Uterus (tissue), 2 donors: ENCODE measurements around the gene IGF1R.

Experiments
- POLR2A ChIP-seq, 2 donors: fragments of 450-650 bp; IDR thresholded peaks; one replicate each; pipeline ENCODE4 v1.6.1; 2016; ENCODE audit warnings: antibody characterized with exemption in 2 of 2, mild to moderate bottlenecking in 1 of 2, moderate library complexity in 1 of 2
- TF ChIP-seq, protein P1 (sequence below), 4 experiments: fragments of 200-600 bp in 2 of 4; fragments of 450-650 bp in 2 of 4; sonication (generic) in 2 of 4; IDR thresholded peaks; one replicate each; pipeline ENCODE4 v1.5.1; 2016 to 2019; ENCODE audit warnings: antibody characterized with exemption in 4 of 4, mild to moderate bottlenecking in 2 of 4, moderate library complexity in 1 of 4

DNA sequence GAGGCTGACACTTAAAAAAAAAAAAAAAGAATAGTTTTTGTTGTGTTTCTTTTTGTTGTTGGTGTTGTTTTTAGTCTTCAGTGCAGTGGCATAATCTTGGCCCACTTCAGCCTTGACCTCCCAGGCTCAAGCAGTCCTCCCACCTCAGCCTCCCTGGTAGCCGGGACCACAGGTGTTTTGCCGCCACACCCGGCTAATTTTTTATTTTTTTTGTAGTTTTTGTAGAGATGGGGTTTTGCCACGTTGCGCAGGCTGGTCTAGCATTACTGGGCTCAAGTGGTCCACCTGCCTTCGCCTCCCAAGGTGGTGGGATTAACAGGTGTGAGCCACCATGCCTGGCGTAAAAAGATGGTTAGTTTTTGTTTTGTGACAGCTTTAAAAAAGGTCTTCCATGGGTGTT, 30.1 kb downstream of the IGF1R start:
- TF ChIP-seq, protein P1, sequence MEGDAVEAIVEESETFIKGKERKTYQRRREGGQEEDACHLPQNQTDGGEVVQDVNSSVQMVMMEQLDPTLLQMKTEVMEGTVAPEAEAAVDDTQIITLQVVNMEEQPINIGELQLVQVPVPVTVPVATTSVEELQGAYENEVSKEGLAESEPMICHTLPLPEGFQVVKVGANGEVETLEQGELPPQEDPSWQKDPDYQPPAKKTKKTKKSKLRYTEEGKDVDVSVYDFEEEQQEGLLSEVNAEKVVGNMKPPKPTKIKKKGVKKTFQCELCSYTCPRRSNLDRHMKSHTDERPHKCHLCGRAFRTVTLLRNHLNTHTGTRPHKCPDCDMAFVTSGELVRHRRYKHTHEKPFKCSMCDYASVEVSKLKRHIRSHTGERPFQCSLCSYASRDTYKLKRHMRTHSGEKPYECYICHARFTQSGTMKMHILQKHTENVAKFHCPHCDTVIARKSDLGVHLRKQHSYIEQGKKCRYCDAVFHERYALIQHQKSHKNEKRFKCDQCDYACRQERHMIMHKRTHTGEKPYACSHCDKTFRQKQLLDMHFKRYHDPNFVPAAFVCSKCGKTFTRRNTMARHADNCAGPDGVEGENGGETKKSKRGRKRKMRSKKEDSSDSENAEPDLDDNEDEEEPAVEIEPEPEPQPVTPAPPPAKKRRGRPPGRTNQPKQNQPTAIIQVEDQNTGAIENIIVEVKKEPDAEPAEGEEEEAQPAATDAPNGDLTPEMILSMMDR (IDR thresholded peaks at IDR 0.05), result no peak
- no peak for TF ChIP-seq POLR2A (IDR thresholded peaks at IDR 0.05)
